Fibroblast of upper back skin (primary cell): ENCODE data around the gene MT1M.
"Not testable (repeated sequence)": the region's sequence is repeated elsewhere in the genome, so short reads cannot be mapped to it uniquely, and the experiment has no call there.

Experiments used
- DNase-seq: peaks from one replicate; pipeline ENCODE4 v3.0.0-alpha.2; 2013

The MT1M gene

GRCh38 chr16:56652600-56652999, 20.1 kb downstream of the MT1M start:
- no peak for DNase-seq

GRCh38 chr16:56653218-56653617, 20.8 kb downstream of the MT1M start:
- no peak for DNase-seq

- no peak for DNase-seq
Observed at GRCh38 chr16:56657555-56658326, 25.3 kb downstream of the MT1M start, which contains the start of gene MT1F. Gene MT1F (plus strand): TSS chr16:56657959. CDS start chr16:56658059, 100 bp downstream.

GRCh38 chr16:56658327-56658875, 25.9 kb downstream of the MT1M start:
- no peak for DNase-seq

GRCh38 chr16:56662357-56663354, 30.2 kb downstream of the MT1M start:
- DNase-seq, result no peak

GRCh38 chr16:56664506-56664905, 32.0 kb downstream of the MT1M start:
- DNase-seq, result no peak

- DNase-seq, result not testable (repeated sequence)
Observed at GRCh38 chr16:56665286-56666261, 33.1 kb downstream of the MT1M start.

GRCh38 chr16:56667581-56668571, 35.4 kb downstream of the MT1M start, which contains the start of gene MT1G:
Gene MT1G (minus strand): TSS chr16:56668065. CDS start chr16:56667993, 72 bp downstream.
- no peak for DNase-seq

GRCh38 chr16:56669005-56669839, 36.8 kb downstream of the MT1M start, which contains the start of gene MT1H:
Gene MT1H (plus strand): TSS chr16:56669814. CDS start chr16:56669885, 71 bp downstream.
- no peak for DNase-seq

- DNase-seq, result no peak
Observed at GRCh38 chr16:56669840-56670619, 37.6 kb downstream of the MT1M start.

GRCh38 chr16:56670620-56670934, 38.1 kb downstream of the MT1M start:
- no peak for DNase-seq

- not testable (repeated sequence) for DNase-seq
Observed at GRCh38 chr16:56671691-56672090, 39.2 kb downstream of the MT1M start.

- DNase-seq, result not testable (repeated sequence)
Observed at GRCh38 chr16:56672171-56672570, 39.7 kb downstream of the MT1M start.

GRCh38 chr16:56672761-56673536, 40.5 kb downstream of the MT1M start:
- DNase-seq, result no peak

GRCh38 chr16:56673921-56674320, 41.5 kb downstream of the MT1M start:
- DNase-seq, result peak; percentile 43

- peak; percentile 66 for DNase-seq
Observed at GRCh38 chr16:56674570-56674969, 42.1 kb downstream of the MT1M start.

GRCh38 chr16:56675685-56676210, 43.3 kb downstream of the MT1M start:
- DNase-seq, result no peak

GRCh38 chr16:56677474-56677873, 45.0 kb downstream of the MT1M start:
- no peak for DNase-seq
